ENCODE data around the gene PIP4K2A. TPM values are rescaled to one million over a fixed set of nuclear protein-coding genes. Genes with fewer than 3 reads are reported as not detected.

Gene PIP4K2A
- total RNA-seq, 2 donors from 2014 or later, result 15.0 to 17.8 TPM

DNA sequence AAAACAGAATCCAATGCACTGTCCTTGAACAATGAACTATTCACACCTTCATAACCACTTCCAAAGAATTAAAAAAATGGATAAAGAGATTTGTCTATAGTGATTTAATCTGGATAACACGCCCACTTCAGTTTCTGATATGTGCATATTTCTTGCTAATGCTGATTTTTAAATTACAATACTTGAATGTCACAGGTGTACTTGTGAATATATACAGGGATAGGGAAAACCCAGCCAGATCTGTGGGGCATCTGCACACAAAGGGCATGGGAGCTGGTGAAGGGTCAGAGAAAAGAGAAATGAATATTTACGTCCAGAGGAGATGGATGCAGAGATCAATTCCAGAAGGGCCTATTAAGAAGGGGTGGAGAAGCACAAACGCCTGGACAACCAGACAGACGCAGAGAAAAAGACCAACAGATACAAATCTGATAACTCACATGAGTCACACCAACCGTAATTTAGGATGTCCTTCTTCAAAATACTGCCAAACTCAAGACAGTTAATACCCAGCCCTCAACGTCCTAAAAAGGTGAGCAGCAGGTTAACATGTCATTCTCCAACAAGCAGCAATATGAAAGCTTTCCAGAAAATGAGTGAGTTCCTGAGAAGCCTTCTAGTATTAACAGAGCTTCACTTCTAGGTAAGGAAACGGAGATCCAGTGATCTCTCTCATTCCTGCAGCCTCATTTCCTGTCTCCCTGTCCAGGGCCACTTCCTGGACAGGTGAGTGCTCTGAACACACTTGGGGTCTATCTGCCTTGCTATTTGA, 41.9 kb downstream of the PIP4K2A start:
- no peak overlapping the region for H3K9ac ChIP-seq (ENCODE audit: extremely low read depth, low read length, poor library complexity, severe bottlenecking)
- Mint-ChIP-seq H3K4me3 (no peak overlapping the region), H3K27ac (peak overlapping the region; percentile 36), H3K9me3 (no peaks in the 10 kb centered on the region), H3K36me3 (ENCODE audit: low read depth) (no peaks in the 10 kb centered on the region), H3K27me3 (ENCODE audit: insufficient read depth) (no peaks in the 10 kb centered on the region), H3K4me1 (peaks cover 15% of the 10 kb centered on the region)
- H3K27me3 ChIP-seq (ENCODE audit: control insufficient read depth, insufficient read depth, low read length, poor library complexity, severe bottlenecking), result no peaks in the 10 kb centered on the region
- no peak overlapping the region for H3K27ac ChIP-seq (ENCODE audit: low read depth, low read length)
- H3K9me3 ChIP-seq (ENCODE audit: control insufficient read depth, low read length), result no peaks in the 10 kb centered on the region
- H3K4me1 ChIP-seq (ENCODE audit: control insufficient read depth, insufficient read depth, low read length), result no peaks in the 10 kb centered on the region
- H3K36me3 ChIP-seq (ENCODE audit: control insufficient read depth, insufficient read depth, low read length), result no peaks in the 10 kb centered on the region
- TF ChIP-seq, protein P1, sequence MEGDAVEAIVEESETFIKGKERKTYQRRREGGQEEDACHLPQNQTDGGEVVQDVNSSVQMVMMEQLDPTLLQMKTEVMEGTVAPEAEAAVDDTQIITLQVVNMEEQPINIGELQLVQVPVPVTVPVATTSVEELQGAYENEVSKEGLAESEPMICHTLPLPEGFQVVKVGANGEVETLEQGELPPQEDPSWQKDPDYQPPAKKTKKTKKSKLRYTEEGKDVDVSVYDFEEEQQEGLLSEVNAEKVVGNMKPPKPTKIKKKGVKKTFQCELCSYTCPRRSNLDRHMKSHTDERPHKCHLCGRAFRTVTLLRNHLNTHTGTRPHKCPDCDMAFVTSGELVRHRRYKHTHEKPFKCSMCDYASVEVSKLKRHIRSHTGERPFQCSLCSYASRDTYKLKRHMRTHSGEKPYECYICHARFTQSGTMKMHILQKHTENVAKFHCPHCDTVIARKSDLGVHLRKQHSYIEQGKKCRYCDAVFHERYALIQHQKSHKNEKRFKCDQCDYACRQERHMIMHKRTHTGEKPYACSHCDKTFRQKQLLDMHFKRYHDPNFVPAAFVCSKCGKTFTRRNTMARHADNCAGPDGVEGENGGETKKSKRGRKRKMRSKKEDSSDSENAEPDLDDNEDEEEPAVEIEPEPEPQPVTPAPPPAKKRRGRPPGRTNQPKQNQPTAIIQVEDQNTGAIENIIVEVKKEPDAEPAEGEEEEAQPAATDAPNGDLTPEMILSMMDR (conservative IDR thresholded peaks at IDR 0.05), result no peak
- DNase-seq, result no peak
- H3K4me3 ChIP-seq (ENCODE audit: low read length), result no peak overlapping the region
- 85 to 90% methylated on average over 6 to 7 of the region's 7 CpGs for WGBS, 2 experiments (ENCODE audit: insufficient coverage in 1 of 2, insufficient read length in 1 of 2)

DNA sequence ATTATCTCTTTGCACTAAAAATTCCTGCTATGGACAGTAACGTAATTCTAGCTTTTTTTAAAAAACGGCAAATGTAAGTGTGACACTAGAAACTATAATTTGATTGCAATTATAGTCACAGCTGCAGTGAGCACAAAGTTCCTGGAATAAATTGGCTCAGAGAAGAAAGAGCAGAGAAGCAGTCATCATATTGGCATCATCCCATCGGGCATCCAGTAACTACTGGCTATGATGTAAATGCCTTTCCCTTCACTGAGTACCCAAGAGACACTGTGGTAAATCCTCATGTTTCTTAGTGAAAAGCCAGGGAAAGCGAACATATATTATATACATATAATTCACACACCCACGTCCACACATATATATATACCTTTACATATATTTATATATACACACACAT, 43.6 kb downstream of the PIP4K2A start:
- Mint-ChIP-seq H3K4me1 (peaks cover 23% of the 10 kb centered on the region), H3K9me3 (no peaks in the 10 kb centered on the region), H3K27me3 (ENCODE audit: insufficient read depth) (no peaks in the 10 kb centered on the region), H3K27ac (no peak overlapping the region), H3K4me3 (no peak overlapping the region), H3K36me3 (ENCODE audit: low read depth) (no peaks in the 10 kb centered on the region)
- H3K36me3 ChIP-seq (ENCODE audit: control insufficient read depth, insufficient read depth, low read length), result no peaks in the 10 kb centered on the region
- TF ChIP-seq, protein P1 (conservative IDR thresholded peaks at IDR 0.05), result no peak
- no peak overlapping the region for H3K9ac ChIP-seq (ENCODE audit: extremely low read depth, low read length, poor library complexity, severe bottlenecking)
- no peaks in the 10 kb centered on the region for H3K4me1 ChIP-seq (ENCODE audit: control insufficient read depth, insufficient read depth, low read length)
- no peak for DNase-seq
- H3K4me3 ChIP-seq (ENCODE audit: low read length), result no peak overlapping the region
- no peaks in the 10 kb centered on the region for H3K27me3 ChIP-seq (ENCODE audit: control insufficient read depth, insufficient read depth, low read length, poor library complexity, severe bottlenecking)
- WGBS, 2 experiments (ENCODE audit: insufficient coverage in 1 of 2, insufficient read length in 1 of 2), result 97 to 100% methylated on average over 3 to 5 of the region's 5 CpGs
- no peaks in the 10 kb centered on the region for H3K9me3 ChIP-seq (ENCODE audit: control insufficient read depth, low read length)
- H3K27ac ChIP-seq (ENCODE audit: low read depth, low read length), result no peak overlapping the region

DNA sequence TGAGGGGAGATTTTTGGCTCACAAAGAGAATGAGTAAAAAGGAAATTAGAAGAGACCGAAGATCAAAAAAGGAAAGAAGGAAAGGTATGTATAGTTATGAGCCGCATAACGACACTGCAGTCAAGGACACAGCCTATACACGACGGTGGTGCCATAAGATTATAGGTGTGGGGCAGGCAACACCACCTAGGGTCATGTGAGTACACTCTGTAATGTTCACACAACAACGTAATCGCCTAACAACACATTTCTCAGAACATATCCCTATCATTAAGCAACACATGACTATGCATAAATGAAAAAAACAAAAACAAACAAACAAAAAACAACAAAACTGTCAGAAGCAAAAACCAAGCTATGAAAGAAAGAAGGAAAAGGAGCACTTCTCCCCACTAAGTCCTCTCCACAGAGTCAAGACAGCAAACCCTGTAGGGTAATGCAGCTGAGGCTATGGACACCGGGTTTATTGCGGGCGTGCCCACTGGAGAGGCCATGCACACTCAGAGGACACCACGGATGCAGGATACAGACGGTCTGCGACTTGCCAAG, 45.1 kb downstream of the PIP4K2A start:
- H3K27me3 ChIP-seq (ENCODE audit: control insufficient read depth, insufficient read depth, low read length, poor library complexity, severe bottlenecking), result no peaks in the 10 kb centered on the region
- no peak overlapping the region for H3K27ac ChIP-seq (ENCODE audit: low read depth, low read length)
- no peaks in the 10 kb centered on the region for H3K4me1 ChIP-seq (ENCODE audit: control insufficient read depth, insufficient read depth, low read length)
- Mint-ChIP-seq H3K9me3 (no peaks in the 10 kb centered on the region), H3K27me3 (ENCODE audit: insufficient read depth) (no peaks in the 10 kb centered on the region), H3K36me3 (ENCODE audit: low read depth) (no peaks in the 10 kb centered on the region), H3K4me3 (no peak overlapping the region), H3K27ac (no peak overlapping the region), H3K4me1 (peaks cover 21% of the 10 kb centered on the region)
- TF ChIP-seq, protein P1 (conservative IDR thresholded peaks at IDR 0.05), result no peak
- H3K9ac ChIP-seq (ENCODE audit: extremely low read depth, low read length, poor library complexity, severe bottlenecking), result no peak overlapping the region
- no peaks in the 10 kb centered on the region for H3K36me3 ChIP-seq (ENCODE audit: control insufficient read depth, insufficient read depth, low read length)
- no peak for DNase-seq
- WGBS, 2 experiments (ENCODE audit: insufficient coverage in 1 of 2, insufficient read length in 1 of 2), result 81 to 92% methylated on average over 5 to 13 of the region's 13 CpGs
- no peaks in the 10 kb centered on the region for H3K9me3 ChIP-seq (ENCODE audit: control insufficient read depth, low read length)
- no peak overlapping the region for H3K4me3 ChIP-seq (ENCODE audit: low read length)
